ENCODE results near the gene PLA2G2C.

- no peak for TF ChIP-seq CTCF (IDR thresholded peaks at IDR 0.05; ENCODE audit: borderline replicate concordance, extremely low read depth, low read length, poor library complexity, severe bottlenecking)
- TF ChIP-seq EZH2 (IDR thresholded peaks at IDR 0.05; ENCODE audit: borderline replicate concordance, low read depth, low read length, severe bottlenecking), result no peak
Observed at GRCh38 chr1:20150969-20151368, 35.3 kb downstream of the PLA2G2C start.
